Psoas muscle (tissue), 8 donors: ENCODE results near the gene CTNNB1. TPM values are rescaled to one million over a fixed set of nuclear protein-coding genes. Genes with fewer than 3 reads are reported as not detected.

Experiments used
- ATAC-seq, 4 donors: fragments of 200-7000 bp; cut with Tn5 transposase; one replicate each; pipeline ENCODE4 v1.9.1; 2020; ENCODE audit warnings: moderate library complexity in 3 of 4, mild to moderate bottlenecking in 2 of 4
- DNase-seq, 2 donors: peaks; one replicate each; pipeline ENCODE4 v3.0.0-alpha.2; 2020
- H3K27ac ChIP-seq: fragments of 200-600 bp; one replicate; pipeline ENCODE4 v1.8.0; 2022
- H3K27me3 ChIP-seq, 3 donors: fragments of 200-600 bp in 1 of 3; one replicate each; pipeline versions ENCODE4 v1.6.1 to v1.8.0; 2013 to 2022; ENCODE audit warnings: low read length in 2 of 3, mild to moderate bottlenecking in 2 of 3, moderate library complexity in 1 of 3; ENCODE audit not compliant: insufficient read depth in 3 of 3
- H3K36me3 ChIP-seq, 2 donors: fragments of 200-600 bp in 1 of 2; one replicate each; pipeline versions ENCODE4 v1.6.1 to v1.8.0; 2013 to 2022; ENCODE audit warnings: low read depth in 1 of 2, mild to moderate bottlenecking in 1 of 2, moderate library complexity in 1 of 2; ENCODE audit not compliant: insufficient read depth in 1 of 2
- H3K4me1 ChIP-seq: fragments of 200-600 bp; one replicate; pipeline ENCODE4 v1.8.0; 2022
- H3K4me3 ChIP-seq: fragments of 200-600 bp; one replicate; pipeline ENCODE4 v1.8.0; 2022; ENCODE audit warnings: mild to moderate bottlenecking
- H3K9me3 ChIP-seq: fragments of 200-600 bp; one replicate; pipeline ENCODE4 v1.8.0; 2022
- CTCF ChIP-seq: fragments of 200-600 bp; IDR thresholded peaks from one replicate; pipeline ENCODE4 v1.8.0; 2022; ENCODE audit warnings: antibody characterized with exemption
- WGBS, 3 donors: extraction: QIAGEN DNeasy Blood & Tissue Kit; methylation state at CpG; one replicate each; pipeline versions ENCODE4 v1.1.6 to v1.1.7; 2013; 5-methylcytosine and 5-hydroxymethylcytosine counted together
- intact Hi-C, 2 donors: fragments of 100-400 bp; cut with DNase I; formaldehyde crosslinking; loops; one replicate each; pipeline versions ENCODE4 v1.11.0 to v1.14.2; 2022
- polyA plus RNA-seq, 3 donors: library from polyadenylated mRNA; stranded (reverse); fragments of 200-250 nt; gene quantifications; one replicate each; pipeline ENCODE4 v1.2.3, GENCODE V29; 2013
- total RNA-seq, 4 donors: library from RNA; stranded (reverse); fragmentation: NEBNext Ultra II Directional in 2 of 4; extraction: Animal tissue kit (Norgen Biotek cat#: 25700) in 2 of 4; gene quantifications; one replicate each; pipeline versions ENCODE4 v1.2.1 to v1.2.4, GENCODE V29; 2021 to 2023
- donor health status: healthy with polysubstance abuse.
- donor health status: DM: no; HTN: no; CAD: no; lungs with moderate emphysema.
- donor health status: Bipolar disorder and iron deficiency.
- donor health status: healthy.
- donor health status: DM: yes; HTN: yes; CAD: no.
- donor health status: DM: no; HTN: no; CAD: no.
- donor health status: DM: no; HTN: no; CAD: no.
- donor health status: DM: yes; HTN: yes; CAD: no.

CTNNB1 gene
- total and polyA plus RNA-seq, 7 donors: 32.1 to 128 (median 93.8) TPM

- 96 to 100% (median 96%) methylated on average over 1 of the region's 1 CpG for WGBS, 3 donors
- no peaks in the 10 kb centered on the region for H3K4me1 ChIP-seq
Observed at GRCh38 chr3:41251593-41251992, 52.3 kb downstream of the CTNNB1 start.

GRCh38 chr3:41258239-41258800 is 59.0 kb downstream of the CTNNB1 start:
- no peak for TF ChIP-seq CTCF
- intact Hi-C loops: no loop called here
- DNase-seq: no peak
- Histone ChIP-seq H3K27ac (no peak overlapping the region), H3K27me3 (no peaks in the 10 kb centered on the region), H3K4me3 (no peak overlapping the region), H3K36me3 (no peaks in the 10 kb centered on the region), H3K4me1 (no peaks in the 10 kb centered on the region), H3K9me3 (no peaks in the 10 kb centered on the region)
- no peak for ATAC-seq
- WGBS, 3 donors: 75 to 87% (median 86%) methylated on average over 4 of the region's 4 CpGs

More at GRCh38 chr3:41251593-41251992, 52.3 kb downstream of the CTNNB1 start:
- DNase-seq (no peak), ATAC-seq (no peak)
- intact Hi-C loops: no loop called here
- Histone ChIP-seq H3K9me3 (no peaks in the 10 kb centered on the region), H3K27me3 (no peaks in the 10 kb centered on the region), H3K4me3 (no peak overlapping the region), H3K36me3 (no peaks in the 10 kb centered on the region), H3K27ac (no peak overlapping the region)
- TF ChIP-seq CTCF: no peak

- DNase-seq (no peak), ATAC-seq (no peak)
- no peak for TF ChIP-seq CTCF
- H3K36me3 ChIP-seq: no peaks in the 10 kb centered on the region
- H3K27me3 ChIP-seq: no peaks in the 10 kb centered on the region
- intact Hi-C loops: no loop called here
- H3K9me3 ChIP-seq: no peaks in the 10 kb centered on the region
- 69 to 75% (median 74%) methylated on average over 1 of the region's 1 CpG for WGBS, 3 donors
- H3K4me3 ChIP-seq: no peak overlapping the region
- no peaks in the 10 kb centered on the region for H3K4me1 ChIP-seq
- no peak overlapping the region for H3K27ac ChIP-seq
Observed at GRCh38 chr3:41259449-41260062, 60.3 kb downstream of the CTNNB1 start.

GRCh38 chr3:41260063-41260450 is 60.8 kb downstream of the CTNNB1 start:
- TF ChIP-seq CTCF: no peak
- DNase-seq: no peak
- ATAC-seq: no peak
- Histone ChIP-seq H3K27ac (no peak overlapping the region), H3K4me3 (no peak overlapping the region), H3K4me1 (no peaks in the 10 kb centered on the region), H3K9me3 (no peaks in the 10 kb centered on the region), H3K27me3 (no peaks in the 10 kb centered on the region), H3K36me3 (no peaks in the 10 kb centered on the region)
- 90 to 92% (median 91%) methylated on average over 3 of the region's 3 CpGs for WGBS, 3 donors
- intact Hi-C loops: no loop called here
